SK-N-SH treated with all-trans-retinoic acid at 6 μM for 48 hours (cell line): Measurements from ENCODE around the gene KLHL33.

Experiments used
- ARNTL ChIP-seq: fragments of 450-650 bp; formaldehyde crosslinking; IDR thresholded peaks from 2 replicates; pipeline ENCODE4 v1.5.0; 2020; ENCODE audit warnings: low read depth, mild to moderate bottlenecking, moderate library complexity, borderline replicate concordance
- CSDC2 ChIP-seq: fragments of 250-450 bp; sonication (Bioruptor Pico); IDR thresholded peaks from 2 replicates; pipeline ENCODE4 v1.5.0; 2020; ENCODE audit warnings: mild to moderate bottlenecking, moderate library complexity
- CSRNP3 ChIP-seq: fragments of 250-450 bp; sonication (Bioruptor Pico); IDR thresholded peaks from 2 replicates; pipeline ENCODE4 v1.5.1; 2021; ENCODE audit warnings: mild to moderate bottlenecking, moderate library complexity
- RARB ChIP-seq: fragments of 250-450 bp; sonication (Bioruptor Pico); IDR thresholded peaks from 2 replicates; pipeline ENCODE4 v1.8.0; 2021; ENCODE audit warnings: mild to moderate bottlenecking, moderate library complexity
- ZC3H10 ChIP-seq: fragments of 250-450 bp; sonication (Bioruptor Pico); IDR thresholded peaks from 2 replicates; pipeline ENCODE4 v1.5.1; 2021; ENCODE audit warnings: mild to moderate bottlenecking, moderate library complexity
- ZFP3 ChIP-seq: fragments of 250-450 bp; sonication (Bioruptor Pico); IDR thresholded peaks from 2 replicates; pipeline ENCODE4 v1.5.0; 2020; ENCODE audit warnings: mild to moderate bottlenecking, moderate library complexity
- ZFP30 ChIP-seq: fragments of 450-650 bp; formaldehyde crosslinking; IDR thresholded peaks from 2 replicates; pipeline ENCODE4 v1.5.0; 2022; ENCODE audit warnings: mild to moderate bottlenecking, moderate library complexity

- TF ChIP-seq CSRNP3 (no peak), RARB (CRISPR knock-in tag) (no peak), ZFP3 (CRISPR knock-in tag) (no peak), ZC3H10 (CRISPR knock-in tag) (no peak), ZFP30 (CRISPR knock-in tag) (no peak), CSDC2 (CRISPR knock-in tag) (no peak), ARNTL (no peak)
Observed at GRCh38 chr14:20468764-20469241, 32.8 kb upstream of the KLHL33 start.
